ENCODE measurements around the gene SLC39A9.
"Not testable (repeated sequence)": the region's sequence is repeated elsewhere in the genome, so short reads cannot be mapped to it uniquely, and the experiment has no call there.

Gene SLC39A9

GRCh38 chr14:69375722-69376121 is 22.8 kb upstream of the SLC39A9 start:
- Mint-ChIP-seq H3K4me3 (no peak overlapping the region), H3K36me3 (ENCODE audit: insufficient read depth) (peaks cover 26% of the 10 kb centered on the region)

DNA sequence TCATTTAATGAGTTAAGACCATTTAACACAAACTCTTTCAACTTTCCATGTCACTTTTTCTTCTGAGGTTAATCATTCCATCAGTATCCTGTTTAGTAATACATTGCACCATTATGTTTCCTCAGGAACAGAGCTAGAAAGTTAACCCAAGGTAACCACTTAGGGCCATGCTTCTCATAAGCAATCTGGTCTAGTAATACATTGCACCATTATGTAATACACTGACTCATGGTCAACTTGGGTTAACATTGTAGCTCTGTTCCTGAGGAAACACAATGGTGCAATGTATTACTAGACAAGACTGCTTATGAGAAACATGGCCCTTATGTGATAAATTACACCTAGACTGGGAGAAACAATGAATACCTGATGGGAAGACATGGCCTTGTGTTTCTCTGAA is 22.1 kb upstream of the SLC39A9 start:
- no peaks in the 10 kb centered on the region for H3K9me3 Mint-ChIP-seq
- H3K4me1 Mint-ChIP-seq (ENCODE audit: low read depth in 2 of 2) = no peaks in the 10 kb centered on the region
- DNase-seq (no peak), ATAC-seq (replicated peaks) (no peak)
- no peak overlapping the region for H3K4me3 Mint-ChIP-seq
- peaks cover 33% of the 10 kb centered on the region for H3K36me3 Mint-ChIP-seq (ENCODE audit: insufficient read depth)
- no peak overlapping the region for H3K27ac Mint-ChIP-seq
- H3K27me3 Mint-ChIP-seq = no peaks in the 10 kb centered on the region

More at GRCh38 chr14:69375722-69376121, 22.8 kb upstream of the SLC39A9 start:
- DNase-seq (no peak), ATAC-seq (replicated peaks) (no peak)
- Mint-ChIP-seq H3K4me1 (ENCODE audit: low read depth in 2 of 2) (no peaks in the 10 kb centered on the region), H3K27ac (no peak overlapping the region), H3K27me3 (no peaks in the 10 kb centered on the region), H3K9me3 (no peaks in the 10 kb centered on the region)

- Mint-ChIP-seq H3K4me3 (no peak overlapping the region), H3K27me3 (no peaks in the 10 kb centered on the region), H3K9me3 (no peaks in the 10 kb centered on the region), H3K4me1 (ENCODE audit: low read depth in 2 of 2) (no peaks in the 10 kb centered on the region), H3K36me3 (ENCODE audit: insufficient read depth) (peaks cover 44% of the 10 kb centered on the region), H3K27ac (peak overlapping the region in 1 of 2 donors; percentile 14)
- no peak for DNase-seq
- no peak for ATAC-seq (replicated peaks)
Measured at GRCh38 chr14:69378274-69378673, 20.2 kb upstream of the SLC39A9 start.

DNA sequence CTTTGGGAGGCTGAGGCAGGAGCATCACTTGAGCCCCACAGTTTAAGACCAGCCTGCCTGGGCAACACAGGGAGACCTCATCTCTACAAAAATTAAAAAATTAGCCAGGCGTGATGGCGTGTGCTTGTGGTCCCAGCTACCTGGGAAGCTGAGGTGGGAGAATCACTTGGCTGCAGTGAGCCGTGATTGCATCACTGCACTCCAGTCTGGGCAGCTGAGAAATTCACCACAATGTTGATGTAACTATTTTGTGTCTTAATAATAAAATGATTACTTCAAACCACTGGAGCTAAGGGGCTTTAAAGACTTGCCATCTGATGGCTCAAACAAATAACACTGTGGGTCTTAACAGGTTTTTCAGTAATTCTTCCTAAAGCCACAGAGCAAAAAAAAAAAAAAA is 11.2 kb upstream of the SLC39A9 start:
- Mint-ChIP-seq H3K27ac (no peak overlapping the region), H3K27me3 (no peaks in the 10 kb centered on the region), H3K4me3 (no peak overlapping the region), H3K9me3 (no peaks in the 10 kb centered on the region), H3K4me1 (ENCODE audit: low read depth in 2 of 2) (peaks cover 28 to 65% of the 10 kb centered on the region in 2 donors), H3K36me3 (ENCODE audit: insufficient read depth) (peaks cover 81% of the 10 kb centered on the region)
- DNase-seq (no peak), ATAC-seq (replicated peaks) (no peak)

- Mint-ChIP-seq H3K4me1 (ENCODE audit: low read depth in 2 of 2) (peaks cover 29 to 83% of the 10 kb centered on the region in 2 donors), H3K4me3 (peak overlapping the region; percentile 19 to 61)
Measured at GRCh38 chr14:69391400-69391799, 7.1 kb upstream of the SLC39A9 start.

DNA sequence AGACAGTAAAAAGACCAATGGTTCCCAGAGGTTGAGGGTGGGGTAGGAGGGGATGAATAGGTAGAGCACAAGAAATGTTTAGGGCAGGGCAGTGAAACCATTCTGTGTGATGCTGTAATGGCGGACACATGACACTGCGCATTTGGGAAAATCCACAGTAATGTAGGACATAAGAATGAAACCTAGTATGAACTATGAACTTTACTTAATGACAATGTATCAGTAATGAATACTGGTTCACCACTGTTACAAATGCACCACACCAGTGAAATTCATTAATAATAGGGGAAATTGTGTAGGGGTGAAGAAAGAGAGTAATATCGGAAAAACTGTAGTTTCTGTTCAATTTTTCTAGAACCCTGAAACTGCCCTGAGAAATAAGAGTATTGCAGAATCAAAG is 6.0 kb upstream of the SLC39A9 start:
- Mint-ChIP-seq H3K9me3 (no peaks in the 10 kb centered on the region), H3K4me3 (peak overlapping the region in 1 of 2 donors; percentile 61), H3K36me3 (ENCODE audit: insufficient read depth) (peaks cover 92% of the 10 kb centered on the region), H3K27me3 (no peaks in the 10 kb centered on the region), H3K4me1 (ENCODE audit: low read depth in 2 of 2) (peaks cover 35 to 84% of the 10 kb centered on the region in 2 donors), H3K27ac (peak overlapping the region; percentile 57 to 70)
- ATAC-seq (replicated peaks) (no peak), DNase-seq (no peak)

More at GRCh38 chr14:69391400-69391799, 7.1 kb upstream of the SLC39A9 start:
- Mint-ChIP-seq H3K36me3 (ENCODE audit: insufficient read depth) (peaks cover 97% of the 10 kb centered on the region), H3K27ac (peak overlapping the region in 1 of 2 donors; percentile 59)
- DNase-seq; H3K27me3 Mint-ChIP-seq; H3K9me3 Mint-ChIP-seq; ATAC-seq (replicated peaks): not testable (repeated sequence)

- Mint-ChIP-seq H3K4me1 (ENCODE audit: low read depth in 2 of 2) (peaks cover 38 to 78% of the 10 kb centered on the region in 2 donors), H3K9me3 (no peaks in the 10 kb centered on the region), H3K4me3 (peak overlapping the region in 1 of 2 donors; percentile 93), H3K27ac (peak overlapping the region in 1 of 2 donors; percentile 36), H3K36me3 (ENCODE audit: insufficient read depth) (peaks cover 81% of the 10 kb centered on the region), H3K27me3 (no peaks in the 10 kb centered on the region)
- no peak for DNase-seq
- no peak for ATAC-seq (replicated peaks)
Measured at GRCh38 chr14:69395929-69396328, 2.6 kb upstream of the SLC39A9 start.

DNA sequence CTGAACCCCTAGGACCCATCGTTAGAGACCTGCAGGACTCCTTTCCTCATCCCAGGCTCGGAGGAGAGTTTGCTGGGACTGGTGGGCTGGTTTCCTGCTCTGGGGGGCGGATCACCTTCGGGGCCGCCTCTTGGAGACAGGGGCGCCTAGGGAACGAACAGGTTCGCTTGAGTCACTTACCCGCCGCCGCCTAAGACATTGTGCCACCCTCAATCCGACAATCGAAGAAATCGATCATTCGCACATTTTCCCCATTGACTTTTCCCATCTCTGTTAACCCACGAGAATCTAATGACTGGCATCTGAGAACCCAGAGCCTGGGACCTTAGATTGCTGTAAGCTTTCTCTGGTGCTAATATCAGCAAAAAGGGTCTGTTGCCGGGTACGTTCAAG is 322 bp downstream of the SLC39A9 start:
- Mint-ChIP-seq H3K4me3 (peak overlapping the region; percentile 93 to 95), H3K4me1 (ENCODE audit: low read depth in 2 of 2) (peaks cover 21 to 52% of the 10 kb centered on the region in 2 donors), H3K27me3 (no peaks in the 10 kb centered on the region), H3K9me3 (no peaks in the 10 kb centered on the region), H3K36me3 (ENCODE audit: insufficient read depth) (peaks cover 53% of the 10 kb centered on the region), H3K27ac (peak overlapping the region; percentile 99 to 100)
- DNase-seq (no peak), ATAC-seq (replicated peaks) (peak; percentile 18)

GRCh38 chr14:69399750-69400149 is 1.3 kb downstream of the SLC39A9 start:
- peak overlapping the region; percentile 93 to 95 for H3K4me3 Mint-ChIP-seq
- DNase-seq (no peak), ATAC-seq (replicated peaks) (no peak)
- H3K27ac Mint-ChIP-seq = peak overlapping the region in 1 of 2 donors; percentile 100
- H3K36me3 Mint-ChIP-seq (ENCODE audit: insufficient read depth) = peaks cover 43% of the 10 kb centered on the region
- H3K27me3 Mint-ChIP-seq = no peaks in the 10 kb centered on the region
- no peaks in the 10 kb centered on the region for H3K9me3 Mint-ChIP-seq
- H3K4me1 Mint-ChIP-seq (ENCODE audit: low read depth in 2 of 2) = peaks cover 22 to 55% of the 10 kb centered on the region in 2 donors

GRCh38 chr14:69400154-69400553 is 1.7 kb downstream of the SLC39A9 start:
- H3K36me3 Mint-ChIP-seq (ENCODE audit: insufficient read depth) = peaks cover 39% of the 10 kb centered on the region
- peaks cover 23 to 54% of the 10 kb centered on the region in 2 donors for H3K4me1 Mint-ChIP-seq (ENCODE audit: low read depth in 2 of 2)

GRCh38 chr14:69401841-69402240 is 3.3 kb downstream of the SLC39A9 start:
- Mint-ChIP-seq H3K9me3 (no peaks in the 10 kb centered on the region), H3K27me3 (no peaks in the 10 kb centered on the region), H3K4me3 (no peak overlapping the region), H3K27ac (no peak overlapping the region), H3K36me3 (ENCODE audit: insufficient read depth) (peaks cover 29% of the 10 kb centered on the region), H3K4me1 (ENCODE audit: low read depth in 2 of 2) (peaks cover 20 to 37% of the 10 kb centered on the region in 2 donors)
- DNase-seq = no peak
- ATAC-seq (replicated peaks) = no peak

More at GRCh38 chr14:69400154-69400553, 1.7 kb downstream of the SLC39A9 start:
- DNase-seq (no peak), ATAC-seq (replicated peaks) (no peak)
- Mint-ChIP-seq H3K4me3 (peak overlapping the region; percentile 93 to 95), H3K9me3 (no peaks in the 10 kb centered on the region), H3K27me3 (no peaks in the 10 kb centered on the region), H3K27ac (no peak overlapping the region)

DNA sequence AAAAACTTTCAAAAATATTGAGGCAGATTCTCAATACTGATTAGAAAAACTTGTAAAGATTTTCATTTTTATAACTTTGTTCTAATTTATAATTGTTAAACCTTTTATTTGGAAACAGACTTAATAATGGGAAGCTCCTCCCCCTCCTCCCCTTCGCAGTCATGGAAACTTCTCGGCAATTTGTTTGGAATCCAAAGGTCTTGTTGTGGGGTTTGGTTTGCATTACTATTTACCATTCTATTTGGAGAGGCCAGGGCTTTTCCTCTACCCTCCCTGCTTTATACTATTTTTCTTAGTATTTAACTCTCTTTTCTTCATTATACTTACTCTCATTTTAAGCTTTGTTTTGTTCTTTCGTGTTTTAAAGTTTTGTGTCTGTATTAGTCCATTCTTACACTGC is 6.0 kb downstream of the SLC39A9 start:
- ATAC-seq (replicated peaks) = no peak
- no peak overlapping the region for H3K4me3 Mint-ChIP-seq
- no peak overlapping the region for H3K27ac Mint-ChIP-seq
- peaks cover 17% of the 10 kb centered on the region for H3K36me3 Mint-ChIP-seq (ENCODE audit: insufficient read depth)
- H3K9me3 Mint-ChIP-seq = no peaks in the 10 kb centered on the region
- no peak for DNase-seq
- H3K27me3 Mint-ChIP-seq = no peaks in the 10 kb centered on the region
- peaks cover 21 to 34% of the 10 kb centered on the region in 2 donors for H3K4me1 Mint-ChIP-seq (ENCODE audit: low read depth in 2 of 2)

GRCh38 chr14:69404883-69405282 is 6.4 kb downstream of the SLC39A9 start:
- H3K27ac Mint-ChIP-seq = no peak overlapping the region
- no peaks in the 10 kb centered on the region for H3K27me3 Mint-ChIP-seq
- H3K36me3 Mint-ChIP-seq (ENCODE audit: insufficient read depth) = peaks cover 16% of the 10 kb centered on the region
- peaks cover 18 to 32% of the 10 kb centered on the region in 2 donors for H3K4me1 Mint-ChIP-seq (ENCODE audit: low read depth in 2 of 2)
- no peak for DNase-seq
- no peaks in the 10 kb centered on the region for H3K9me3 Mint-ChIP-seq
- H3K4me3 Mint-ChIP-seq = no peak overlapping the region
- ATAC-seq (replicated peaks) = no peak

GRCh38 chr14:69405762-69406161 is 7.3 kb downstream of the SLC39A9 start:
- Mint-ChIP-seq H3K4me3 (no peak overlapping the region), H3K27me3 (no peaks in the 10 kb centered on the region), H3K9me3 (no peaks in the 10 kb centered on the region), H3K36me3 (ENCODE audit: insufficient read depth) (peaks cover 10% of the 10 kb centered on the region), H3K4me1 (ENCODE audit: low read depth in 2 of 2) (peaks cover 11 to 26% of the 10 kb centered on the region in 2 donors), H3K27ac (no peak overlapping the region)
- ATAC-seq (replicated peaks) (no peak), DNase-seq (no peak)

Measured in effector memory CD8-positive, alpha-beta T cell (primary cell).